ENCODE measurements around the gene CUBN.

The CUBN gene

DNA sequence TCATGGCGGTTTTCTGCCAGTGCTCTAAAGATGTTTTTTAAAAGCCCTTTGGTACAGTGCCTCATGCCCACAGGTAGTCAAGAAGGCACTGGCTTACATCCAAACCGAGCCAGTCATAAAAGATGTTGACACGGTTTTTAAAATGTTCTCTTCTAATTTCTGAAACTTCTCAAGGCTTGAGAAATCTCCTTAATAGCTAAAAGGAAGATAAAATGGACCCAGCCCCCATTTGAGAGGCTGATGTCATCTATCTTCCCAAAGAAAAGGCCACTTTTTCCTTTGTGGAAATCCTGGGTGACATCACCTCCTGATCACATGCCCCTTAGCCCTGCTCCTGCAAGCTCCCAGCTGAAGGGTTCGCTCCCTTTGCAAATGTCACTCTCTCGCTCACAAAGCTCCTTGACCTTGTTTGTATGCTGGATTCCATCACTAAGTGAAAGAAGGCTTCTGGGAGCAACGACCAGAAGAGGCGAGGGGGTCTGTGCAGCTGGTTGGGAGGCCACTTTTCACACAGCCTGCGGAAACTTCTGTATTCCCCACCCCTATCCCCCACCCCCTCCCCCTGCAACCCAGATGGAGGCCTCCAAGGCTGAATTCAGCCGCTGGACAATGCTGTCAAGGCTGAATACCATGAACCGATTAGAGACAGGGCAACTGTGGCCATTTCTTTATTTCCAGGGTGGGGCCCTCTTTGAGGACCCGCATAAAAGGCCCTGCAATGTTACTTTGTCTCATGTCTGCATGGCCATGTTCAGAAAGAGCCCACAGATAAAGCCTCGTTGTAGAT is 122.8 kb downstream of the CUBN start:
- DNase-seq: no peak

DNA sequence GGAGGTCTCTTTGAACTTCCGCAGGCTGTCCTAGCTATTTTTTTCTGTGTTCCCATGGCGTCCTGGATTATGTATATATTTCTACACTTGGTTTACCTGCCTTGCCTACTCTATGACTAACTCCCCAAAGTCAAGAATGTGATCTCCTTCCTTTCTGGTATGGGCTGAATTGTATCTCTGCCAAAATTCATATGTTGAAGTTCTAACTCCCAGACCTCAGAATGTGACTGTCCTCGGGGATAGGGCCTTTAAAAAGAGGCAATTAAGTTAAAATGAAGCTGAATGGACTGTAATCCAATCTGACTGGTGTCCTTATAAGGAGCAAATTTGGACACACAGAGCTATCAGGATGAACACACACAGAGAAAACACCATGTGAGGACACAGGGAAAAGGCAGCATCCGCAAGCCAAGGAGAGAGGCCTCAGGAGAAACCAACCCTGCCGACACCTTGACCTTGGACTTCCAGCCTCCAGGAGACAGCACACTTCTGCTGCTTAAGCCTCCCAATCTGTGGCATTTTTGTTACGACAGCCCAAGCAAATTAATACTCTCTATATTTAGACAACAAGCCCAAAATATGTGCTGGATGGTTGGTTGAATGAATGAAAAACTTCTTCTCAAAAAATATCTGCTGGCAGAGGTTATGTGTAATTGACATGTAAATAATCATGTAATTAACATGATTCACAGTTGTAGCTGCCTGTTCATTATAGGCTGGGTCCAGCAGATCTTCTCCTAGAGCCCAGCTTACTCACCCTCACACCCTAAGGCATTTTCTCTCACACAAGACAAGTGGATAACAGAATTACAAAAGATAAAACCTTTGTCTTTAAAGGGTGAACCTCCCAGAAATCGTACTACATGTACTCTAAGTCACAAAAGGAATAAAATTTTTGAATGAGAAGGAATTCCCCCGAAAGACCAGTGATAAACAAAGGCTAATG is 123.7 kb downstream of the CUBN start:
- no peak for DNase-seq

DNA sequence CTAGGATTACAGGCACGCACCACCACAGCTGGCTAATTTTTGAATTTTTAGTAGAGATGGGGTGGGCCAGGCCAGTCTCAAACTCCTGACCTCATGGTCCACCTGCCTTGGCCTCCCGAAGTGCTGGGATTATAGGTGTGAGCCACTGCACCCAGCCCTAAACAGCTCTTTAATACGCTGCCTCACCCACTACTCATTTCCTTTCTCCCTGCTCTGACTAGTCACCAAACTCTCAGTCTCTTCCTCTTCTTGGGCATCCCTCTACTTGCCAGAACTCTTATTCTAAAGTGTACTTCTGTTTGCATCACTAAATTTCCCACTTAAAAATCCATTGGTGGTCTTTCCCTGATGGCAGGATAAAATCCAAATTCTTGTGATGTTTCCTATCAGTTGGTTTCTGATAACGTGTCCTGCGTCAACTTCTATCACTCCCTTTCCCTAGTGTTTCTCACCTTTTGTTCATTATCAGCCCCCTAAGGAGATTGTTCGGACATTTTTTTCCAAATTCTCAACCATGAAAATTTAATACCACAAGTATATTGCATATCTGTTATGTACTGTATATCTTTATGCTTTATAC is 124.7 kb downstream of the CUBN start:
- DNase-seq: no peak

DNA sequence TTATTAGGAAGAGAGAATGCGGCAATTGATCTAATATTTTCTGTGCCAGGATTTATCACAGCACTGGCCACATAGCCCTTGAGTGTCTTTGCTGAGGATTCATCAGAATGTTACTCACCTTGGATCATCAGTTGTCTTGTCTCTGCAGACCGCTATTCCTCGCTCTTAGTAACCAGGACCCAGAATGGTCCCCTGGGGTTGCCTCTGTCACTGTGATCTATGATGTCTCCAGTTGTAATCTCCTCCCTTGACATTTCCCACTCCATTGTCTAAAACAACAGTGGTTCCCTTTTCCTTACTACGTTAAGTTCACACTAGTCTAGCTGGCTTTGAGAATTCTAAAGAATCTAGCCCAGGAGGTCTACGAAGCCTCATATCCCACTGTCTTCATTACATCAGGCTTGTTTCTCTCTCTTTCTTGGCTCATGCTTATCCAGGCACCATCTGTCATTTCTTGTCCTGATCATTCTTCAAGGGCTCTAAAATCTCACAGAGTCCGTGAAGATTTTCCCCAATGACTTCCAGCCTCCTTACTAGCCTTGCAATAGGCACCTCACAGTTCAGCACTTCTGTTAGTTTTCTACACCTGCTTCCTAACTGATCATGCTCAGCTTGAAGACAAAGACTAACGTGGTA is 125.8 kb downstream of the CUBN start:
- no peak for DNase-seq

DNA sequence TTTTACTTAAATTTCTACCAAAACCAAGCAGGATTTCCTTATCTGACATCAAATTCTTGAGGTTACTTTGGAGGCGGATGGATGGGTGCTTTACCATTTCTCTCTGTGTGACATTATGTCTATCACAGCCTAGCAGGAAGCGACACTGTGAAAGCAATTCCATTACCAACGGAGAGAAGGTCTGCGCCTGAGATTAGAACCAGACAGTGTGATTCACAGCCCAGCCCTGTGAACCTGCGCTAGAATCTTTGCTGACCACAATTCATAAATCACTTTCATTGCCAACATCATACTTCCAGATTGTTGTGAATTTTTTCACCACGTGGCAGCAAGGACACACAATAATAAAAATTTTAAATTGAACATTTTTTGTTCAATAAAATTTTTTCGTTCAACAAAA is 126.5 kb downstream of the CUBN start:
- DNase-seq: no peak

DNA sequence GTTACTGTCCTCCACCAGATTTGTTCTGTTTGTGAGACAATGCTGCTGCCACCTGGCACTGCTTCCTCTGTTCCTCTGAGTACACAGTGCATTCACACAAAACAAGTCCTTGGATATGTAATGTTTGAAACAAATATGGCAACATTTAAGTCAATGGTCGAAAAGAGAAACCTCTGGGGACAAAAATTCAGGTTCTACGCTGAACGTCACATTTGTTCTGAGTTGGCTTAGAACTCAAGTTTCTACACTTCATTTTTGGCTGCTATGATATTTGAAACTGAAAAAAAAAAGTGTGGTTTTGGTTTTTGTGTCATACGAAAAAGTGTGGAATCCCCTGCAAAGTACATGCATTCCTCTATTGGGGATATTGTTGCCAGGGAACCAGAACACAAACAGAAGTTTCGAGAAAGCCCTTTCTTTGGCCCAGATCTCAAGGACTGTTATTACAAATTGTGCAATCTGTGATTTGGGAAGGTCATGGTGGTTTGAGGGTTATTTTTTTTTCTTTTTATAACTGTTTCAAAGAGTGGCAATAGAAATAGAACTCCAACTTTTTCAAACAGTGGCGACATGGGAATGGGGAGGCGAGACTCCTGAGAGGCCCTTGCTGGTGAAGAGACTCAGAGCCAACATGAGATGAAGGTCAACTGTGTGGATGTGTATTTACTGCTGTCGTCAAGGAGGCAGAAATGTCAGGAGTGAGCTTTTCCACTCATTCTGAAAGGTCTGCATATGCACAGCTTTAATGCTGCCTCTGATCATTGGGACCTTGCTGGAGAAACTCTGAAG is 127.5 kb downstream of the CUBN start:
- DNase-seq: no peak

DNA sequence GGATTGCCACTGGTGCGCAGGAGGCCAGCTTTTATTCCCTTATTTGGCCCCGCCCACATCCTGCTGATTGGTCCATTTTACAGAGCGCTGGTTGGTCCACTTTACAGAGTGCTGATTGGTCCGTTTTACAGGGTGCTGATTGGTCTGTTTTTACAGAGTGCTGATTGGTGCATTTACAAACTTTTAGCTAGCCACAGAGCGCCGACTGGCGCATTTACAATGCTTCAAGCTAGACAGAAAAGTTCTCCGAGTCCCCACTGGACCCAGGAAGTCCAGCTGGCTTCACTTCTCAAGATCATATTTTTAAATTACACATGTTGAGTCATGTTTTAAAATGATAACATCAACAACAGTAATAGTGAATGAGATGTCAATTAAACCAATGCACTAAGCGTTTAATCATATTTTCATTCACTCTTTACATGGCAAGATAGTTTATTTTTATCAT is 128.3 kb downstream of the CUBN start:
- no peak for DNase-seq

DNA sequence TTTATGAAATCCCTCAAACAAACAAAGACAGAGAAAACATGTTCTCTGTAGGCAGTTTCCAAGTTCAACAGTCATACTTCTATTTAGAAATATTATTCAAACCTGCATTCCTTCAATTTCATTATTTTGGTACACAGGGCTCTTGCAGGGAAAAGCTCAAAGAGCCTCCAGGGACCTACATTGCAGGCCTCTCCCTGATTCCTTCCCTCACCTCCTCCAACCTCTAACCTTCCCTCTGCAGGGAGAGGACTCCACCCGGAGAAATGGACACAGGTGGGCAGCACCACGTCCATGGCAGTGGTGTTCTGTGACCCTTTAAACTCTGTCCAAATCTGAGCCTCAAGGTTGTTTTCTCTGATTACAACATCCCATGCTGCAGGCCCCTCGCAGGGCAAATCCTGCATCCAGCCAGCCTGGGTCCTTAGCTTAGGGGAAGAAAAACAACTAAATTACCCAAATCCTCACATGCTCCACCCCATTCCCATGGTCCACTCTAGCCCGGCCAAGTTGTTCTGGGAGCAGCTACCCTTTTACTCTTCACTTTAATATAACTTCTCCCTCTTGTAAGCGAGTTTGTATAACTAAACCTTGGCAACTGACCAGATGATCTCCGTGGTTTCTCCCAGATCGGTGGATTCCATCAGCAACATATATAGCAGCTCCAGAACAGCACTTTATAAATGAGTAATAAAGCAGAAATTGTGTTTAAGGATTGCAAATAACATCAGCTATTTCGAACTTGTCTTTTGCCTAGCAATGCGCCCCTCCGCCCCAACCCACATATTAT is 129.8 kb downstream of the CUBN start:
- DNase-seq: no peak

DNA sequence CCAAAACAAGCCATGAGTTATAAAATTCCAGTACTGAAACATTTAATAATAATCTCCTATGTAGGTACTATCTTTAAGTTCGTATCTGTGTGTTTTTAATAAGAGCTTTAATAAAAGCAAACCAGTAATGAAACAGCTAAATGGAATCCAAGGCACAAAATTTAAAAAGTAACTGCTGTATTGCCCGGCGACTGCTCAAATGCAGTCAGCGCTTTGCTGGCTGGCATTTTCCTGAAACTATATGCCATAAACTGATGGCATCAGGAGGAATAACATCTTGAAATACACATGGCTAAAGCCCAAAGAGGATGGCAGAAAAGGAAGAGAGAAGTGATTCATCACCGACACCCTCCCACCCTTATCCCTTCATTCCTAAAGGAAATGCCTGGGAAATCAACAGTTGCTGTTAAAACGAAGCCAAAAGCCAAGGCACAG is 133.1 kb downstream of the CUBN start:
- no peak for DNase-seq

DNA sequence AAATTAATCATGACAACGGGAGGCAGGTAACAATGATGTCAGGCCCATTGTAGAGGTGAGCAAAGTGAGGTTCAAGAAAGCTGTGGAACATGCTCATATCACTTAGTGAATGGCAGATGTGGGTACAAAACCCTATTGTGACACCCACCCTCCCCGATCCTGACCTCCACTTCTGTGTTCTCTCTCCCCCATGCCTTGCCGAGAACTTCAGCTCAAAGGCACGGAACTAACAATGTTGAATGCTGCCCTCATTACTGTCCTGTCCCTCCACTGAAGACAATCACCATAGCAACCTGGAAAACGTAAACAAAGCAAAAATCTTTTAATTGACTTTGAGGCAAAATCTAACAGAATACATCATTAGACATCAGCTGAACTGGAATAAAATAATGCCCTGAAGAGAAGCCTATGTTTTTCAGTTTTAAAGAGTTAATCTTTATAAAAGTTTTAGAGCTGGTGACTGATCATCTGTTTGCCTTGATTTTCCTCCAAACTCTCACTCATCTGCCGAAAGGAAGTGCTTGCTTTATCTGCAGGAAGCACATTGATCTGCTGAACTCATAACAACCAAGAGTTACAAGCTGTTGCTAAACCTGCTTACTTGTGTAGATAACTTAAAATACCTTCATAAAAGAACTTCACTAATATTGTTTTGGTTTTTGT is 133.6 kb downstream of the CUBN start:
- DNase-seq: no peak

DNA sequence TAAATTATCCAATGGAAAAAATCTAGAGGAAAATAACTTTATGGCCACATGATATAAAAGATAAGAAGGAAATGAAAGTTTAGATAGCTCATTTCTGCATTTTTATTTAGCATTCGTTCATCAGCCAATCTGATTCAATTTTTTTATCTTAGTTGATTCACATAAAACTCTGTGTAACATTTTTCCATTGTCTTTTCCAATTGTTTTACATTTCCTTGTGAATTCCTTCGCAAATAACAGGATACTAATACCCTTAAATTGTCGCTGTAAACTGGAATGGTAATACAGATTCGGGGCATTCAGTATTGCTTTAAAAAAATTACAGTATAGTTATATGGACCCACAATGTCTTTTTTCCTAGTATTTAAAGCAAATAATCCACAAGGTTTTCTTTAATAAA is 136.4 kb downstream of the CUBN start:
- DNase-seq: no peak

DNA sequence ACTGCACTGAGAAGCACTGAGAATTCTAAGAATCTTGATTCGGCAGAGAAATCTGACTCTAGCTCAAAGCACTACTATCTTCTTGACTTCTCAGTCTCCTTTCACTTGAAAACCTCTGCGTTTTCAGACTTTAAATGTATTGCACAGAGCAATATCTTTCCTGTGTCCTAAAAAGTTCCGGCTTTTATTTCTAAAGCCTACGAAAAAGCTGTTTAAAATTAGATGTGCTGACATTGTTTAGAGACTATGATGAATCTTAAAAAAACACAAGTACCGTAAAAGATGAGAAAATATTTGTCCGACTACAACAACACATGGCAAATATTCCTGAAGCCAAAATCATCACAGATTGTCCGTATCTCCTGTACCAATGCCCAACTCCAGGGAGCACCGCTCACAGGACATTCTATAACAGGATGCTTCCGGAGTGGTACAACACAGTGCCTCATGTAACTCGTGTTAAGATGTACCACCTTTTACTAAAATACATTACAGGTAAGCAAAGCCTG is 136.9 kb downstream of the CUBN start:
- no peak for DNase-seq

DNA sequence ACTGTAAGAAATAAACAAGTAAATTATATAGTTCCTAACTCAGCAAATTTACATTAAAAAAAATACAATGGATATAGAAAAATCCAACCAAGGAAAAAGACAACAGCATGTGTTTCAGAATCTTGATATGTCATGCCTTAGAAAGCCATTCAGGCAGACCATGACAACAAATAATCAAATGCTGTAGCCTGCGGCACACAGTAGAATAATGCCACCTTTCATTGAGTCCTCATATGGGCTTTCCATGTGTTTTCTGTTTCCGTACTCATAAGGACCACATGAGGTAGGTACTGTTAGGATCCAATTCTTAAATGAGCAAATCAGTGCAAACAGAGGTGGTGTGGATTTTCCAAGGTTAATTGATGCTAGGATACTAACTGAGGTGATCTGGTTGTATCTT is 138.6 kb downstream of the CUBN start:
- no peak for DNase-seq

DNA sequence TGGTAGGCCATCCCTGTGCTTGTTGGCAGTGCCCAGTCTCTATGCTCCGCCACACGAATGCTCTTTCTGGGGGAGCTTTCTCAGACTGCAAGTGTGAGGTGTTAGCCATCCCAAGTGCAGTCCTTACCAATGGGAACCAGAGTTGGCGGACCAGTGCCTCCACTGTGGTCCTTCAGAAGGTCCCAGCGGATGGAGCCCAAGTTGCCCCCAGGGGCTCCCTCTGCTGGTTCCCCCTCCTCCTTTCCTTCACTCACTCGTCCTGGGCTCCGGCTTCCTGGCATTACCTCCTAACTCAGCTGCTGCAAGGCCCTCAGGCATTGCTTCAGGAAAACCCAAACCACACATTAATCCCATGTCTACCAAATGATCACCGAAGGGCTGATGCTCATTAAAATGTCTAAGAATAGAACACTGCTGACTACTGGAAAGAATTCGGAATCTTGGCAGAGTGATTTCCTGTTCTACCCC is 139.8 kb downstream of the CUBN start:
- DNase-seq: no peak

DNA sequence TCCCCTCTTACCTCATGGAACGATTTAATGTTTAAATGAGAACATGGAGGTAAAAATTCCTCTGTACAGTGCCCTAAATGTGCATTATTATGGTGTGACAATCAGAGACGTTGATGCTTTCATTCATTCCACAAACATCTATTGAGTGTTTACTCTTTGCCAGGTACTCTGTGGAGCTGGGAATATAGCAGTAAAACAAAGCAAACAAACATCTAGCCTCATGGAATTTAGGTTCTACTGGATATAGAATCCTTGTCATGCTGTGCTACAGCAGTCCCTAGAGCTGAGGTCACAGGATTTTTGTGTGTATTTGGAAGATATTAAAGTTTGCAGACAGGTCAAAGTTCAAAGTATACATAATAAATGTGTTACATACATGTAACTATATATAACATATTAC is 140.7 kb downstream of the CUBN start:
- DNase-seq: no peak

DNA sequence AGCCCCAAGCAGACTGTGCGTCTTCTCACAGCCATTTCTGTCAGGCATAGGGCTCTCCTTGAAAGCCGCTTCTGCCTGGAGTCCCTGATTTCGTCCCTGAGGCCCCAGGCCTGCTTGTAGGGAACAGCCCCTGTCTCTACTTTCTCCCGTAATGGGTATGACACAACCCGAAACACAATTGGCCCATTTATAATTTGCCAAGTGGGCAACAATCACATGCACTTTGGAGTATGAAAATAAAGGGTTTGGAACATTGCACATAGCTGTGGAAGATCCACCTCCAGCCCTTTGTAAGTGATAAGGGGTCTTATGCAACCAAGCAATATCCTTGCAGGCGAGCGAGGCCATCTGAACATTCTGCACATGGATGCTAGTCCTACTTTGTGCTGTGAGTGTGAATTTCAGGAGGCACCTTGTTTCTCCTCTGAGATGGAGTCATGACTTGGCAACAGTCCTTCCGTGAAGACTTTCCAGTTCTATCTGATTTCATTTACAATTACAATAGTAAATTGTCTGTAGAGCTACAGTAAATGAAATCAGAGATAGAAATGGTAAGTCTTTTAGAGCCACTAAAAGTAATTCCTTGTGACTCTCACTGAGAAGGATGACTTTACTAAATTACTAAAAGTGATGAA is 141.5 kb downstream of the CUBN start:
- no peak for DNase-seq

DNA sequence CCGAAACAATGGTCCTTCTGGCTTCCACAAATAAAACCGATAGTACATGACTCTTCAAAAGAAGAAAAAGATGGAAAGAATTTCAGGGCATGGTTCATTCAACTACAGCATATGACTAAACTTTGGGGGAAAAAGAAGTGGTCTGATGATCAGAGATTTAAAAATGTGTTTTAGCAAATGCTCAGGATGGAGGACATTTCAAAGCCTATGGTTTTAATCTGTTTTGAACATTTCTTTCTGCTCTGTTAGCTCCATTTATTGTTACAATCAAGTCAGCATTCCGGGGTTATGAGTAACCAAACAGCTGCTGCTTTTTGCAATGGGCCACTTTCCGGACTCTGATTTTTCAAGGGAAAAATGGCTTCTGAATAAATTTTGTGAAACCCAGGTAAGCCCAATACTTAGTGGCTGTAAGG is 142.4 kb downstream of the CUBN start:
- no peak for DNase-seq

DNA sequence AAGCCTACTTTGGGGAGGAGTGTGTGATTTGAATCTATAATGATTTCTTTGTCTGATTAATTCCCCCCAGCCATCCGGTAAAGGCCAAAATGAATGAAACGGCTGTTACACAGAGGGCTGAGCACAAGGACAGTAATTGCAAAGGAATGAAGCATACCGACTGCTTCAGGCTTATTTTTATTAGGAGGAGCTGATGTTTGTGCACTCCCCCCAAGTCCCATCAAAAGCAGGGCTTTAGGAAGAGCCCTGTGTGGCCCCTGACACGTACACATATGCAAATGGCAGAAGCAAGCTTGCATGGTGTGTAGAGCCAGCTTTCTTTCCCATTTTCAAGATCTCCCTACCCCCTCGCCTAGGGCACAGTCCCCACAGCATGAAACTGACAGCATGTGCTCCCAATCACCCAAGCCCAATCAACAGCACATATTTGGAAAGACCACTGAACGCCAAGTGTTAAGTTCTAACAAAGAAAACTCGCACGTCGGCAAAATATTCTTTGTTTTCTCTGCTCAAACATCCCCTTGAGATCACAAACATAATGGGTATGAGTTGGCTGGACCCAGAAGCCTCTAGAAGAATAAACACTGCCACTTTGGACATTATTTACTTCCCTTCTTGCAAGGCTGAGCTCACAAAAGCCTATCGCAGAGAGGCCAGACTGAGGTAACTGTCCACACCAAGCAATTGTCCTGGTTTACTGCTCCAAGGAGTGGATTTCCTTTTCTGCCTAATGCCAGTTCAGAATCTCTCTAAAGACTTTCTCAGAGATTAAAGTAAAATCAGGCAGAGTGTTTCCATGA is 143.0 kb downstream of the CUBN start:
- no peak for DNase-seq

DNA sequence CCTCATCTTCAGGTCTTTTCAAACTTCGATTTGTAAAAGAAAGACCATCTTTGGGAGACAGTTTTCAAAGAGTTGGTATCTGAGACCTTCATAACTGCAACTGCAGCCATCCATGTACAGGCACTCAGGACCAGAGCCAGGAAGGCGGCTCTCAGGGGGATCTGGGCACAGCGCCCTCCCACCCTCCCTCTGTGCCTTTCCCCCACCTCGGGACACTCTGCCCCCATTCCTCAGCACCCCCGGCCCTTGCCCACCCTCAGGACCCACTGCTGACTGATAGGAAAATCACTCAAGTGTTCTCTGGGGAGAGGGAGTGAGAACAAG is 143.6 kb downstream of the CUBN start:
- no peak for DNase-seq

Data from NCI-H1436 (cell line).